Glomerular visceral epithelial cell (primary cell): Measurements from ENCODE around the gene MIA2.
"Not testable (repeated sequence)": the region's sequence is repeated elsewhere in the genome, so short reads cannot be mapped to it uniquely, and the experiment has no call there.

Experiments used
- DNase-seq: peaks from one replicate; pipeline ENCODE4 v3.0.0-alpha.2; 2016; ENCODE audit errors: extremely low spot score

Gene MIA2

GRCh38 chr14:39231751-39232553, 1.8 kb upstream of the MIA2 start:
- DNase-seq: peak; percentile 50

- peak; percentile 70 for DNase-seq
These were observed 930 bp upstream of the MIA2 start for GRCh38 chr14:39232554-39233415.

GRCh38 chr14:39234986-39235385, 1.3 kb downstream of the MIA2 start:
- not testable (repeated sequence) for DNase-seq

GRCh38 chr14:39235466-39235865, 1.8 kb downstream of the MIA2 start:
- not testable (repeated sequence) for DNase-seq

- no peak for DNase-seq
These were observed 7.1 kb downstream of the MIA2 start for GRCh38 chr14:39240769-39241168.

GRCh38 chr14:39241637-39242036, 7.9 kb downstream of the MIA2 start:
- no peak for DNase-seq

- no peak for DNase-seq
These were observed 10.1 kb downstream of the MIA2 start for GRCh38 chr14:39243831-39244230.

- DNase-seq: no peak
These were observed 12.9 kb downstream of the MIA2 start for GRCh38 chr14:39246618-39247017.

GRCh38 chr14:39247256-39247655, 13.5 kb downstream of the MIA2 start:
- DNase-seq: peak; percentile 60

GRCh38 chr14:39251547-39251946, 17.8 kb downstream of the MIA2 start:
- no peak for DNase-seq

GRCh38 chr14:39257388-39257787, 23.7 kb downstream of the MIA2 start:
- DNase-seq: not testable (repeated sequence)

GRCh38 chr14:39258782-39259545, 25.2 kb downstream of the MIA2 start:
- no peak for DNase-seq

- not testable (repeated sequence) for DNase-seq
These were observed 26.4 kb downstream of the MIA2 start for GRCh38 chr14:39260161-39260560.

- not testable (repeated sequence) for DNase-seq
These were observed 28.5 kb downstream of the MIA2 start for GRCh38 chr14:39262214-39262613.

GRCh38 chr14:39264057-39264456, 30.3 kb downstream of the MIA2 start:
- DNase-seq: no peak

- no peak for DNase-seq
These were observed 30.8 kb downstream of the MIA2 start for GRCh38 chr14:39264558-39264957.

GRCh38 chr14:39265033-39265432, 31.3 kb downstream of the MIA2 start:
- peak; percentile 38 for DNase-seq

- DNase-seq: peak; percentile 12
These were observed 32.2 kb downstream of the MIA2 start for GRCh38 chr14:39265806-39266524.

- peak; percentile 66 for DNase-seq
These were observed 32.8 kb downstream of the MIA2 start for GRCh38 chr14:39266525-39266870.

- peak; percentile 85 for DNase-seq
These were observed 33.3 kb downstream of the MIA2 start for GRCh38 chr14:39266871-39267607.

GRCh38 chr14:39267608-39268005, 33.9 kb downstream of the MIA2 start:
- DNase-seq: no peak
